ENCODE measurements around the gene FSTL4.

DNA sequence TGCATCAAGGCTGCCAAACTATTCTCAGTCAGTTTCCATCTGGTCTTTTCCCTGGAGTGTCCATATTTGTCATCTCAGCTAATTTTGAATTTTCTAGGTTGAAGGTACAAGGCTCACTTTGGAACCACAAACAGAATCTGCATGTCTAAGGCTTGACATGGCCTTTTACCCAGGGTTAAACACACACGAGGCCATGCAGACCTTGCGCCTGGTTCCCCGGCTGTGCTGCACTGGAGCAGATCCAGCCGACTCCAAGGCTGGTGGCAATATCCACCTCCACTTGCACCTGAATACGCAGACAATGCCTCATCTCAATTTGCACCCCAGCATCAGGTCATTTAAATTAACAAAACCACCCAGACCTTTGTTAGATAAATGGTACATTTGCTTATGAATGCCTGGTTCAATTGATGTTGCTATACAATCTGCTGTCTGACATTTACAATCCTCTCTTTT is 284.4 kb downstream of the FSTL4 start:
- TF ChIP-seq, protein P1, sequence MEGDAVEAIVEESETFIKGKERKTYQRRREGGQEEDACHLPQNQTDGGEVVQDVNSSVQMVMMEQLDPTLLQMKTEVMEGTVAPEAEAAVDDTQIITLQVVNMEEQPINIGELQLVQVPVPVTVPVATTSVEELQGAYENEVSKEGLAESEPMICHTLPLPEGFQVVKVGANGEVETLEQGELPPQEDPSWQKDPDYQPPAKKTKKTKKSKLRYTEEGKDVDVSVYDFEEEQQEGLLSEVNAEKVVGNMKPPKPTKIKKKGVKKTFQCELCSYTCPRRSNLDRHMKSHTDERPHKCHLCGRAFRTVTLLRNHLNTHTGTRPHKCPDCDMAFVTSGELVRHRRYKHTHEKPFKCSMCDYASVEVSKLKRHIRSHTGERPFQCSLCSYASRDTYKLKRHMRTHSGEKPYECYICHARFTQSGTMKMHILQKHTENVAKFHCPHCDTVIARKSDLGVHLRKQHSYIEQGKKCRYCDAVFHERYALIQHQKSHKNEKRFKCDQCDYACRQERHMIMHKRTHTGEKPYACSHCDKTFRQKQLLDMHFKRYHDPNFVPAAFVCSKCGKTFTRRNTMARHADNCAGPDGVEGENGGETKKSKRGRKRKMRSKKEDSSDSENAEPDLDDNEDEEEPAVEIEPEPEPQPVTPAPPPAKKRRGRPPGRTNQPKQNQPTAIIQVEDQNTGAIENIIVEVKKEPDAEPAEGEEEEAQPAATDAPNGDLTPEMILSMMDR (IDR thresholded peaks at IDR 0.05; ENCODE audit: borderline replicate concordance, extremely low read depth, low read length, poor library complexity, severe bottlenecking), result no peak
- no peak for TF ChIP-seq EZH2 (IDR thresholded peaks at IDR 0.05; ENCODE audit: borderline replicate concordance, low read depth, low read length, severe bottlenecking)
